K562 (cell line): ENCODE results near the gene GPR162. TPM values are rescaled to one million over a fixed set of nuclear protein-coding genes. Genes with fewer than 3 reads are reported as not detected.

Experiments used
- DDX20 ChIP-seq: fragments of 450-650 bp; IDR thresholded peaks from 2 replicates; pipeline ENCODE4 v1.6.1; 2016; ENCODE audit warnings: missing genetic modification characterization, low read depth, mild to moderate bottlenecking, missing compliant biosample characterization, moderate library complexity
- ERF ChIP-seq: fragments of 450-650 bp; formaldehyde crosslinking; IDR thresholded peaks from 2 replicates; pipeline ENCODE4 v1.4.0; 2020; ENCODE audit warnings: mild to moderate bottlenecking, mixed read lengths
- JUND ChIP-seq, 2 experiments: IDR thresholded peaks; 2 replicates in 1 of 2; 3 replicates in 1 of 2; pipeline ENCODE4 v1.6.1; 2011; ENCODE audit warnings: borderline replicate concordance in 2 of 2, low read depth in 2 of 2, low read length in 2 of 2, improper control_type of control experiment in 1 of 2, missing biosample characterization in 1 of 2, missing genetic modification characterization in 1 of 2, missing genetic modification reagents in 1 of 2
- KHSRP ChIP-seq: fragments of 450-650 bp; IDR thresholded peaks from 2 replicates; pipeline ENCODE4 v1.6.1; 2017
- L3MBTL2 ChIP-seq: fragments of 450-650 bp; IDR thresholded peaks from 2 replicates; pipeline ENCODE4 v1.6.1; 2016; ENCODE audit warnings: mild to moderate bottlenecking, moderate library complexity
- MLX ChIP-seq, 2 experiments: fragments of 450-650 bp in 1 of 2; sonication (generic) in 1 of 2; formaldehyde crosslinking; conservative IDR thresholded peaks; 2 replicates each; pipeline versions ENCODE4 v1.4.0 to v1.8.1; 2020 to 2022; ENCODE audit warnings: mild to moderate bottlenecking in 1 of 2, missing genetic modification reagents in 1 of 2
- NFE2 ChIP-seq: IDR thresholded peaks from 2 replicates; pipeline ENCODE4 v1.6.1; 2014; ENCODE audit warnings: antibody characterized with exemption, low read depth
- NFE2L1 ChIP-seq: fragments of 450-650 bp; IDR thresholded peaks from 2 replicates; pipeline ENCODE4 v1.6.1; 2016; ENCODE audit warnings: missing genetic modification characterization, low read depth, mild to moderate bottlenecking, missing compliant biosample characterization, moderate library complexity, borderline replicate concordance
- NUFIP1 ChIP-seq: fragments of 450-650 bp; IDR thresholded peaks from 2 replicates; pipeline ENCODE4 v1.6.1; 2018; ENCODE audit not compliant: partially characterized antibody
- USF2 ChIP-seq: sonication (generic); formaldehyde crosslinking; IDR thresholded peaks from 2 replicates; pipeline ENCODE4 v1.5.0; 2020; ENCODE audit warnings: missing genetic modification reagents
- polyA plus RNA-seq, 8 experiments: library from polyadenylated mRNA; depleted of rRNA in 4 of 8; stranded (reverse) in 5 of 8; unstranded in 3 of 8; fragments of >200 nt; fragmentation: Nextera tagmentation in 2 of 8; fragmentation: Illumina TruSeq in 1 of 8; extraction: Ambion mirVana in 2 of 8; extraction: Trizol in 1 of 8; gene quantifications; 2 replicates each; pipeline versions ENCODE4 v1.2.1 to v1.2.3, GENCODE V29; 2011 to 2014; ENCODE audit warnings: inconsistent platforms in 1 of 8, missing spikeins in 1 of 8
- total RNA-seq, 7 experiments: library from RNA; depleted of rRNA in 6 of 7; stranded (reverse); fragments of >200 nt in 6 of 7; fragmentation: Illumina TruSeq in 2 of 7; extraction: Trizol in 2 of 7; gene quantifications; 2 replicates each; pipeline versions ENCODE4 v1.2.1 to v1.2.3, GENCODE V29; 2011 to 2021; ENCODE audit warnings: low replicate concordance in 1 of 7
- TF ChIP-seq, protein P1 (sequence below): sonication (generic); formaldehyde crosslinking; IDR thresholded peaks from 2 replicates; pipeline ENCODE4 v1.8.0; 2022; ENCODE audit warnings: missing genetic modification reagents, mild to moderate bottlenecking, borderline replicate concordance
- TF ChIP-seq, protein P2 (sequence below), 2 experiments: fragments of 450-650 bp; conservative IDR thresholded peaks; 2 replicates each; pipeline ENCODE4 v1.6.1; 2017; ENCODE audit warnings: mild to moderate bottlenecking in 2 of 2, moderate library complexity in 2 of 2
- TF ChIP-seq, protein P3 (sequence below): fragments of 450-650 bp; IDR thresholded peaks from 2 replicates; pipeline ENCODE4 v1.6.1; 2017; ENCODE audit warnings: antibody characterized with exemption, mild to moderate bottlenecking
- TF ChIP-seq, protein P4 (sequence below): sonication (generic); IDR thresholded peaks from 2 replicates; pipeline ENCODE4 v1.6.1; 2016

Gene GPR162
- total and polyA plus RNA-seq, 9 of the 15 experiments (the other 6 are each of a cell fraction or from before 2014, with no cell fraction given): 0.65 to 1.8 (median 1.1) TPM; not detected in 2

DNA sequence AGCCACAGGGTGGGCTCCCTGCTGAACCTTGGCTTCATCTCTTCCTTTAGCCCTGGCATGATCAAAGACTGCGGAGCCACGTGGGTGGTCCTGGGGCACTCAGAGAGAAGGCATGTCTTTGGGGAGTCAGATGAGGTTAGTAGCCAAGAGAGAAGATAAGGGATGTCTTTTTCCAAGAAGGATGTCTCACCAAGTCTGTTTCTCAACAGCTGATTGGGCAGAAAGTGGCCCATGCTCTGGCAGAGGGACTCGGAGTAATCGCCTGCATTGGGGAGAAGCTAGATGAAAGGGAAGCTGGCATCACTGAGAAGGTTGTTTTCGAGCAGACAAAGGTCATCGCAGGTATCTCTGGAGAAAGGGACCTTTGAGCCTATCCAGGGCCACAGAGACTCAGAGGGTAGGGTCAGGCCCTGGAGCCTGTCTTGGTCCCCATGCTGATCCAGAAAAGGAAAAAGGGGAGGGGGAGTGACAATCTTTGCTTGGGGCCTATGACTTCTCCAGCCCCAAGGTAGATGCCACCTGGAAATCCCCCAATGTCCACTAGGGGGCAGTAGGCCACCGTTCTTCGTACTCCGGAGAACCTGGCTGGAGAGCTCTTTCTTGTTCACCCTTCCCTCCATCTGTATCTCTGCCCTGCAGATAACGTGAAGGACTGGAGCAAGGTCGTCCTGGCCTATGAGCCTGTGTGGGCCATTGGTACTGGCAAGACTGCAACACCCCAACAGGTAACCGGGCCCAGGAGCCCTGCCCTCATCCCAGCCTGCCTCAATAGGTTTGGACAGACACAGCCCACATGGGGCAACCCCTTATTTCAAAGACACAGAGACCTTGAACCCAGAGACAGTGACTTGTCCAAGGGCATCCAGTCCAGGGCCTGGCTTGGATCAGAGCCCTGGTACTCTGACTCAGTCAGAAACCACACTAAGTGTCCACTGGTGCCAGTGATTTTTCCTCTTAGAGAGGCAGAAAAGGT is 47.7 kb downstream of the GPR162 start (continued):
- TF ChIP-seq USF2 (CRISPR knock-in tag) (no peak), NFE2 (no peak), ERF (no peak), JUND (IDR thresholded peaks at IDR 0.05; ENCODE audit: borderline replicate concordance, low read depth, low read length) (0 out of 2 replicates have a peak, but pooled peaks have one; percentile 12), JUND (tag; IDR thresholded peaks at IDR 0.05; ENCODE audit: borderline replicate concordance, low read depth, low read length) (no peak), KHSRP (no peak), L3MBTL2 (no peak), DDX20 (tag) (no peak), NUFIP1 (no peak), MLX (CRISPR knock-in tag; conservative IDR thresholded peaks at IDR 0.05) (no peak), NFE2L1 (no peak)
- TF ChIP-seq, protein P1, sequence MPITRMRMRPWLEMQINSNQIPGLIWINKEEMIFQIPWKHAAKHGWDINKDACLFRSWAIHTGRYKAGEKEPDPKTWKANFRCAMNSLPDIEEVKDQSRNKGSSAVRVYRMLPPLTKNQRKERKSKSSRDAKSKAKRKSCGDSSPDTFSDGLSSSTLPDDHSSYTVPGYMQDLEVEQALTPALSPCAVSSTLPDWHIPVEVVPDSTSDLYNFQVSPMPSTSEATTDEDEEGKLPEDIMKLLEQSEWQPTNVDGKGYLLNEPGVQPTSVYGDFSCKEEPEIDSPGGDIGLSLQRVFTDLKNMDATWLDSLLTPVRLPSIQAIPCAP (CRISPR knock-in tag): no peak
- TF ChIP-seq, protein P2, sequence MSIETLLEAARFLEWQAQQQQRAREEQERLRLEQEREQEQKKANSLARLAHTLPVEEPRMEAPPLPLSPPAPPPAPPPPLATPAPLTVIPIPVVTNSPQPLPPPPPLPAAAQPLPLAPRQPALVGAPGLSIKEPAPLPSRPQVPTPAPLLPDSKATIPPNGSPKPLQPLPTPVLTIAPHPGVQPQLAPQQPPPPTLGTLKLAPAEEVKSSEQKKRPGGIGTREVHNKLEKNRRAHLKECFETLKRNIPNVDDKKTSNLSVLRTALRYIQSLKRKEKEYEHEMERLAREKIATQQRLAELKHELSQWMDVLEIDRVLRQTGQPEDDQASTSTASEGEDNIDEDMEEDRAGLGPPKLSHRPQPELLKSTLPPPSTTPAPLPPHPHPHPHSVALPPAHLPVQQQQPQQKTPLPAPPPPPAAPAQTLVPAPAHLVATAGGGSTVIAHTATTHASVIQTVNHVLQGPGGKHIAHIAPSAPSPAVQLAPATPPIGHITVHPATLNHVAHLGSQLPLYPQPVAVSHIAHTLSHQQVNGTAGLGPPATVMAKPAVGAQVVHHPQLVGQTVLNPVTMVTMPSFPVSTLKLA (conservative IDR thresholded peaks at IDR 0.05): peak in 1 of 2 experiments; percentile 9; a peak in 1 of 4 replicates
- TF ChIP-seq, protein P3, sequence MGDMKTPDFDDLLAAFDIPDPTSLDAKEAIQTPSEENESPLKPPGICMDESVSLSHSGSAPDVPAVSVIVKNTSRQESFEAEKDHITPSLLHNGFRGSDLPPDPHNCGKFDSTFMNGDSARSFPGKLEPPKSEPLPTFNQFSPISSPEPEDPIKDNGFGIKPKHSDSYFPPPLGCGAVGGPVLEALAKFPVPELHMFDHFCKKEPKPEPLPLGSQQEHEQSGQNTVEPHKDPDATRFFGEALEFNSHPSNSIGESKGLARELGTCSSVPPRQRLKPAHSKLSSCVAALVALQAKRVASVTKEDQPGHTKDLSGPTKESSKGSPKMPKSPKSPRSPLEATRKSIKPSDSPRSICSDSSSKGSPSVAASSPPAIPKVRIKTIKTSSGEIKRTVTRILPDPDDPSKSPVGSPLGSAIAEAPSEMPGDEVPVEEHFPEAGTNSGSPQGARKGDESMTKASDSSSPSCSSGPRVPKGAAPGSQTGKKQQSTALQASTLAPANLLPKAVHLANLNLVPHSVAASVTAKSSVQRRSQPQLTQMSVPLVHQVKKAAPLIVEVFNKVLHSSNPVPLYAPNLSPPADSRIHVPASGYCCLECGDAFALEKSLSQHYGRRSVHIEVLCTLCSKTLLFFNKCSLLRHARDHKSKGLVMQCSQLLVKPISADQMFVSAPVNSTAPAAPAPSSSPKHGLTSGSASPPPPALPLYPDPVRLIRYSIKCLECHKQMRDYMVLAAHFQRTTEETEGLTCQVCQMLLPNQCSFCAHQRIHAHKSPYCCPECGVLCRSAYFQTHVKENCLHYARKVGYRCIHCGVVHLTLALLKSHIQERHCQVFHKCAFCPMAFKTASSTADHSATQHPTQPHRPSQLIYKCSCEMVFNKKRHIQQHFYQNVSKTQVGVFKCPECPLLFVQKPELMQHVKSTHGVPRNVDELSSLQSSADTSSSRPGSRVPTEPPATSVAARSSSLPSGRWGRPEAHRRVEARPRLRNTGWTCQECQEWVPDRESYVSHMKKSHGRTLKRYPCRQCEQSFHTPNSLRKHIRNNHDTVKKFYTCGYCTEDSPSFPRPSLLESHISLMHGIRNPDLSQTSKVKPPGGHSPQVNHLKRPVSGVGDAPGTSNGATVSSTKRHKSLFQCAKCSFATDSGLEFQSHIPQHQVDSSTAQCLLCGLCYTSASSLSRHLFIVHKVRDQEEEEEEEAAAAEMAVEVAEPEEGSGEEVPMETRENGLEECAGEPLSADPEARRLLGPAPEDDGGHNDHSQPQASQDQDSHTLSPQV: 0 out of 2 replicates have a peak, but pooled peaks have one; percentile 6
- TF ChIP-seq, protein P4, sequence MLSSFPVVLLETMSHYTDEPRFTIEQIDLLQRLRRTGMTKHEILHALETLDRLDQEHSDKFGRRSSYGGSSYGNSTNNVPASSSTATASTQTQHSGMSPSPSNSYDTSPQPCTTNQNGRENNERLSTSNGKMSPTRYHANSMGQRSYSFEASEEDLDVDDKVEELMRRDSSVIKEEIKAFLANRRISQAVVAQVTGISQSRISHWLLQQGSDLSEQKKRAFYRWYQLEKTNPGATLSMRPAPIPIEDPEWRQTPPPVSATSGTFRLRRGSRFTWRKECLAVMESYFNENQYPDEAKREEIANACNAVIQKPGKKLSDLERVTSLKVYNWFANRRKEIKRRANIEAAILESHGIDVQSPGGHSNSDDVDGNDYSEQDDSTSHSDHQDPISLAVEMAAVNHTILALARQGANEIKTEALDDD: no peak
